Body of pancreas (tissue), 4 donors: ENCODE data around the gene SLC12A5.

Source experiments
- CTCF ChIP-seq, 7 experiments: fragments of 450-650 bp in 4 of 7; fragments of 200-600 bp in 3 of 7; sonication (generic) in 3 of 7; IDR thresholded peaks; one replicate each; pipeline ENCODE4 v1.5.1; 2016 to 2019; ENCODE audit warnings: antibody characterized with exemption in 7 of 7
- POLR2A ChIP-seq, 3 donors: fragments of 450-650 bp; IDR thresholded peaks; one replicate each; pipeline ENCODE4 v1.6.1; 2016; ENCODE audit warnings: antibody characterized with exemption in 3 of 3, mild to moderate bottlenecking in 2 of 3

GRCh38 chr20:46043556-46043955 lies 14.5 kb downstream of the SLC12A5 start:
- TF ChIP-seq CTCF (IDR thresholded peaks at IDR 0.05): no peak
- no peak for TF ChIP-seq POLR2A (IDR thresholded peaks at IDR 0.05)
